Measurements from ENCODE around the gene LAMA5.

Gene LAMA5

DNA sequence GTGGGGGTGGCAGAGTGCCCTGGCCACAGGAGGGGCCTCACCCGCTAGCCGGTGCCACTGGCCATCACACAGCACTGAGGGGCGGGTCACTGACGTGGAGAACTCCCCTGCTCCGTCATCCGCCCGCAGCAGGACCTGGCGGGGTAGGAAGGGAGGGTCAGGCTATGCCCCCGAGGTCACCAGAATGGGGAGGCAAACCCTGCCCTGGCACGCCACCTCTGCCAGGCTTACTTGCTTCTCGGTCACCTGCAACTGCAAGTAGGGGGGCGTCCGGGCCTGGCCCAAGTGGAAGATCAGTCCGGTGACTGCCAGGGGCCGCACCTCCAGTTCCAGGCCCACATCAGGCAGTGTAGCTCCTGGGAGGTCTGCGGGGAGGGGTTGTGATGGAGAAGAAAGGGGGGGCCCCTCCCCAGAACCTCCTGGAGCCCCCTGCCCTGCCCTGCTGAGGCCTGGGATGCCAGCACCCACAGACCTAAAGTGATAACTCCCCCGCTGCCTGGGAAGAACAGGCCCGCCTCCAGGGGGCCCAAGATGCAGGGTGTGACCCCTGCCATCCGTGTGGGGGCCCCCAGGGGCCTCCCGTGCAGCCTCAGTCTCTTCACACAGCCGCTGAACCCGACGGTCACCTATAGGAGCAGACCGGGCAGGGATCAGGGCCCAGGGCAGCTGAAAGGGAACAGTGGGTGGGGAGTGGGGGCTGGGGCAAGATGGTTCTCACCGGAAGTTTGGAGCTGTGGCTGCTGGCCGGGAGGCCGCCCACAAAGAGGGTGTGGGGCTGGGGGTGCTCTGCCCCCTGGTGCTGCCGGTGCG, 57.0 kb downstream of the LAMA5 start:
- TF ChIP-seq, protein P1, sequence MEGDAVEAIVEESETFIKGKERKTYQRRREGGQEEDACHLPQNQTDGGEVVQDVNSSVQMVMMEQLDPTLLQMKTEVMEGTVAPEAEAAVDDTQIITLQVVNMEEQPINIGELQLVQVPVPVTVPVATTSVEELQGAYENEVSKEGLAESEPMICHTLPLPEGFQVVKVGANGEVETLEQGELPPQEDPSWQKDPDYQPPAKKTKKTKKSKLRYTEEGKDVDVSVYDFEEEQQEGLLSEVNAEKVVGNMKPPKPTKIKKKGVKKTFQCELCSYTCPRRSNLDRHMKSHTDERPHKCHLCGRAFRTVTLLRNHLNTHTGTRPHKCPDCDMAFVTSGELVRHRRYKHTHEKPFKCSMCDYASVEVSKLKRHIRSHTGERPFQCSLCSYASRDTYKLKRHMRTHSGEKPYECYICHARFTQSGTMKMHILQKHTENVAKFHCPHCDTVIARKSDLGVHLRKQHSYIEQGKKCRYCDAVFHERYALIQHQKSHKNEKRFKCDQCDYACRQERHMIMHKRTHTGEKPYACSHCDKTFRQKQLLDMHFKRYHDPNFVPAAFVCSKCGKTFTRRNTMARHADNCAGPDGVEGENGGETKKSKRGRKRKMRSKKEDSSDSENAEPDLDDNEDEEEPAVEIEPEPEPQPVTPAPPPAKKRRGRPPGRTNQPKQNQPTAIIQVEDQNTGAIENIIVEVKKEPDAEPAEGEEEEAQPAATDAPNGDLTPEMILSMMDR (IDR thresholded peaks at IDR 0.05; ENCODE audit: borderline replicate concordance, insufficient read depth, low read depth, low read length) = no peak
- H3K4me3 ChIP-seq (ENCODE audit: low read depth, low read length) = no peak overlapping the region

DNA sequence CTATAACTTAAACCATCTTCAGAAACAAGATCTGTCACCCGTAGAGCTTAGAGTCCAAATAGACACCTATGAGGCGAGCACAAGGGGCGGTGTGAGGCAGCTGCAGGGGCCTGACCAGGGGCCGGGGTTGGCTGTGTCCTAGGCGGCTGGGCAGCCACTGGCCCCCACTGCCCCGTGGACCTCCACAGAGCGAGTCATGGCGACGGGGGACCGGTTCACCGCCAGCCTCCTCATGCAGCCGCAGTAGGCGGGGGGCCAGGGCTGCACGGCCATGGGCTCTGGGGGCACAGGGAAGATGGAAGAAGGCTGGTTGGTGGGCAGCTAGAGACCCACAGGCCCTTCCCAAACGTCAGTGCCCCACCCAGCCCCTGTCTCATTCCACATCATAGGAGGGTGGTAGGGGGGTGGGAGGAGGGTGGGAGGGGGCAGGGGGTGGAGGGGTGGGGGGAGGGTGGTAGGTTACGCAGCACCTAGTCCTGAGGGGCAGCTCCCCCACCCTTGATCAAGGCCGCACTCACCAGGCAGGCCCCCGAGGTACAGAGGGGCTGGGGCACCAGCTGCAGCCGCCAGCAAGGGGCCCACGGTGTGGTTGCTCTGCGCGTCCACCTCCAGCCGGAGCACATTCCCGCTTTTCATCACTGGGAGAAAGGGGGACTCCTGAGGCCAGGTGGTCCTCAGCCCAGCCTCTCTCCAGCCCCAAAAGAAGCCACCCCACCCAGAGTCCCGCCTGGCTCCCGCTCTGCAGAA, 57.7 kb downstream of the LAMA5 start:
- H3K4me3 ChIP-seq (ENCODE audit: low read depth, low read length) = no peak overlapping the region
- TF ChIP-seq, protein P1 (IDR thresholded peaks at IDR 0.05; ENCODE audit: borderline replicate concordance, insufficient read depth, low read depth, low read length) = no peak

DNA sequence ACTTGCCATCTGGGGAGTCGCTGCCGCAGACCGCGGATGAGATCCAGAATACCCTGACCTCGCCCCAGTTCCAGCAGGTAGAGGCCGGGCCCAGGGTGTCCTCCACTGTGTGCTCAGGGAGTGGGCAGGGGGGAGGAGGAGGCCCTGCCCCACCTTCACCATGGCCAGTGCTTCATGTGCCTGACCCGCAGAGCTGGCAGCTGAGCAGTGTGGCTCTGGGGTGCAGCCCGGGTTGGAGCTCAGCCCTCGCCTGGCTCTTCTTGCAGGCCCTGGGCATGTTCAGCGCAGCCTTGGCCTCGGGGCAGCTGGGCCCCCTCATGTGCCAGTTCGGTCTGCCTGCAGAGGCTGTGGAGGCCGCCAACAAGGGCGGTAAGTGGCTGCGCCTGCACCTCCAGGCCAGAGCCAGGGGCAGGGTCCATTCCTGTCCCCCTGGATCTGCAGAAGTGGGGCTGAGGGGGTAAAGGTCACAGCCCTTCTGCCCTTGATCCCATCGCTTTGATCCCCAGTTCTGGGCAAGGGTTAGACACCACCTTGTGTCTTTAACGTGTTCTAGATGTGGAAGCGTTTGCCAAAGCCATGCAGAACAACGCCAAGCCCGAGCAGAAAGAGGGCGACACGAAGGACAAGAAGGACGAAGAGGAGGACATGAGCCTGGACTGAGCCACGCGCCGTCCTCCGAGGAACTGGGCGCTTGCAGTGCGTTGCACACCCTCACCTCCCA, 58.9 kb downstream of the LAMA5 start:
- TF ChIP-seq, protein P1 (IDR thresholded peaks at IDR 0.05; ENCODE audit: borderline replicate concordance, insufficient read depth, low read depth, low read length) = no peak
- H3K4me3 ChIP-seq (ENCODE audit: low read depth, low read length) = no peak overlapping the region

DNA sequence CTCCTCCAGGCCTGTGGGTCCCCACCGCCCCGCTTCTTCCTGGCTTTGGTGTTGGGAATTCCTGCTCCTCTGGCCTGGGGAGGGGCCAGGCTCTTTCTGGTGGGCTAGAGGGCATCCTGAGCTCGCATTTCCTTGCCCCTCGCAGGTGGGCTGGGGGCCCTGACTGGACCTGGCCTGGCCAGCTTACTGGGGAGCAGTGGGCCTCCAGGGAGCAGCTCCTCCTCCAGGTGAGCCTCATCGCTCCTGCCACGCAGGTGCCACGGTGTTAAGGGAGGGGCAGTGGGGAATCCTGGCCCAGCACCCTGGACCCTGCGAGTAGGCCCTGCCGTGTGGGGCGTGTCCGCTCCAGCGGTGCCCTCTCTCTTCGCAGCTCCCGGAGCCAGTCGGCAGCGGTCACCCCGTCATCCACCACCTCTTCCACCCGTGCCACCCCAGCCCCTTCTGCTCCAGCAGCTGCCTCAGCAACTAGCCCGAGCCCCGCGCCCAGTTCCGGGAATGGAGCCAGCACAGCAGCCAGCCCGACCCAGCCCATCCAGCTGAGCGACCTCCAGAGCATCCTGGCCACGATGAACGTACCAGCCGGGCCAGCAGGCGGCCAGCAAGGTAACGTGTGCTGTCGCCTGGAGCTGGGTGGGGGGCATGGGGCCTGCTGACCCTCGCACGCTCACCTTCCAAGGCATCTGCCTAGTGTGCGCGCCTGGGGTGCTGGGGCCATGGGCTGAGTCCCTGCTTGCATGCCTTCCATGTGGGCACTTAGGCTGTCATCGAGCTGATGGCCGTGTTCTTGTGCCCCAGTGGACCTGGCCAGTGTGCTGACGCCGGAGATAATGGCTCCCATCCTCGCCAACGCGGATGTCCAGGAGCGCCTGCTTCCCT, 59.6 kb downstream of the LAMA5 start:
- no peak overlapping the region for H3K4me3 ChIP-seq (ENCODE audit: low read depth, low read length)
- TF ChIP-seq, protein P1 (IDR thresholded peaks at IDR 0.05; ENCODE audit: borderline replicate concordance, insufficient read depth, low read depth, low read length) = no peak

DNA sequence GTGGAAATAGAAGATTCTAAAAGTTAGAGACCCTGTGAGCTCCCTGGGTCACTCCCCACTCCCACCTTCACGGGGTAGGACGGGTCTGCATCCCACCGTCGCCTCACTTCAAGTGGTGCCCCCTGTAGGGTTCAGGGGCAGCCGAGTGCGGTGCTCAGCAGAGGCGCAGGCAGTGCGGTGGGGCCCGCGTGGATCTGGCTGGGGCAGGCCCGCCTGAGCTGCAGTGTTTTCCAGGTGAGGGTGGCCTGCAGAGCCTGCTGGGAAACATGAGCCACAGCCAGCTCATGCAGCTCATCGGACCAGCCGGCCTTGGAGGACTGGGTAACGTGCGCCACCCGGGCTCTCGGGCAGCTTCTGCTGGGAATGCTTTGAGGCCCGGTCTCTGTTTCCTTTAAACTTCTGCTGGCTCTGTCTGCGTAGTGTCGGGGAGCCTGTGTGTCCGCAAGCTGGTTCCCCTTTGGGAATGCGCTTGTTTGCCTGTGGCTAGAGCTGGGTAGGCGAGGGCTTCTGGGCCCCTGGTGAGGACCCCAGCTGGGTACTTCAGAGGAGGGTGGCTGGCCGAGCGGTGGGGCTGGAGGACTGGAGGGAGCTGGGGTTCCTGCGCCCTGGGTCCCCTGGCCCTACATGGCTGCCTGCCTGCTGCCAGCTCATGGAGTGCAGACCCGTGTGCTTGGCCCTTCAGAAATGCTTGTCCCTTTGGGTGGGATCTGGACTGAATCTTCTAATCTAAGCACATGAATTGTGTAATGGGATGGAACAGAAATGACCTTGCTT, 60.5 kb downstream of the LAMA5 start:
- TF ChIP-seq, protein P1 (IDR thresholded peaks at IDR 0.05; ENCODE audit: borderline replicate concordance, insufficient read depth, low read depth, low read length) = no peak

More for the DNA sequence above, 60.5 kb downstream of the LAMA5 start:
- no peak overlapping the region for H3K4me3 ChIP-seq (ENCODE audit: low read depth, low read length)
